ENCODE results near the gene NDUFS2. TPM values are rescaled to one million over a fixed set of nuclear protein-coding genes. Genes with fewer than 3 reads are reported as not detected.

Gene NDUFS2
- 100 to 1,000 TPM in 1 of 2 experiments, 10 to 100 TPM in 1; 98.3 to 103 TPM for total RNA-seq

GRCh38 chr1:161201836-161202712 lies at the start of gene NDUFS2:
Gene NDUFS2 (plus strand): TSS chr1:161202367. CDS start chr1:161202386, 19 bp downstream.
- Mint-ChIP-seq H3K27me3 (no peaks in the 10 kb centered on the region), H3K4me1 (ENCODE audit: low read depth) (peaks cover 59% of the 10 kb centered on the region), H3K36me3 (peaks cover 21% of the 10 kb centered on the region), H3K9me3 (no peaks in the 10 kb centered on the region), H3K4me3 (peak within 1 kb of the TSS; percentile 88), H3K27ac (peak within 1 kb of the TSS; percentile 87)
- intact Hi-C loops (cut with micrococcal nuclease), result loop anchor here (1.0 to 5.0 kb wide), 4 partner anchors 17 to 185 kb away; partner anchors contain the start of gene SDHC
- CTCF ChIA-PET, result interaction anchor here (0.7 to 7.6 kb wide), 14 partner anchors 9 to 181 kb away, joined by 3 to 103 read pairs (median 4); partner anchors contain the start of genes CFAP126, PPOX, SDHC and TOMM40L
- peak; percentile 97 for DNase-seq
- POLR2A ChIA-PET, result interaction anchor here (0.5 to 3.3 kb wide), 19 partner anchors 9 to 487 kb away, joined by 3 to 20 read pairs (median 3); partner anchors contain the start of genes DEDD, PPOX, TOMM40L and USF1

DNA sequence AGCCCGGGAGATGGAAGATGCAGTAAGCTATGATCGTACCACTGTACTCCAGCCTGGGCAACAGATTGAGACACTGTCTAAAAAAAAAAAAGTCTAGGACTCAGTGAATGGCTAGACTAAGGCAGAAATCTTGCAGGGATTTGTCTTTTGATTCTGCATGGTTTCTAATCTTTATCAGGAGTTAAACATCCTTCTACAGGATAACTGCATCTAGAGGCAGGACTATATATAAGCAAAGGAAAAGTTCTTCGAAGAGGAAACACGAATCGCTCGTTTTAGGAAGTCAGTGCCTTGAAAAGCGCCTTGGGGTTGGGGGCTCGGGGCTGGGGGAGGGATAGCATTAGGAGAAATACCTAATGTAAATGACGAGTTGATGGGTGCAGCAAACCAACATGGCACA lies 49.0 kb upstream of the NDUFS2 start:
- ChIA-PET CTCF (interaction anchor here (0.9 to 3.6 kb wide), 7 partner anchors 12 to 228 kb away, joined by 3 to 23 read pairs (median 4); partner anchors contain the start of genes B4GALT3, DEDD and PPOX), POLR2A (interaction anchor here (0.7 to 2.6 kb wide), 7 partner anchors 13 to 108 kb away, joined by 4 to 16 read pairs (median 5); partner anchors contain the start of genes B4GALT3, DEDD, PPOX and USF1)
- H3K9me3 Mint-ChIP-seq, result no peaks in the 10 kb centered on the region
- H3K27me3 Mint-ChIP-seq, result no peaks in the 10 kb centered on the region
- peaks cover 14% of the 10 kb centered on the region for H3K36me3 Mint-ChIP-seq
- H3K4me3 Mint-ChIP-seq, result peak overlapping the region; percentile 86
- peak overlapping the region; percentile 97 for H3K27ac Mint-ChIP-seq
- H3K4me1 Mint-ChIP-seq (ENCODE audit: low read depth), result peaks cover 13% of the 10 kb centered on the region
- intact Hi-C loops (cut with micrococcal nuclease), result loop anchor here (1.0 kb wide), 2 partner anchors 21 to 35 kb away; partner anchors contain the start of genes DEDD, NIT1 and PFDN2
- DNase-seq, result no peak

DNA sequence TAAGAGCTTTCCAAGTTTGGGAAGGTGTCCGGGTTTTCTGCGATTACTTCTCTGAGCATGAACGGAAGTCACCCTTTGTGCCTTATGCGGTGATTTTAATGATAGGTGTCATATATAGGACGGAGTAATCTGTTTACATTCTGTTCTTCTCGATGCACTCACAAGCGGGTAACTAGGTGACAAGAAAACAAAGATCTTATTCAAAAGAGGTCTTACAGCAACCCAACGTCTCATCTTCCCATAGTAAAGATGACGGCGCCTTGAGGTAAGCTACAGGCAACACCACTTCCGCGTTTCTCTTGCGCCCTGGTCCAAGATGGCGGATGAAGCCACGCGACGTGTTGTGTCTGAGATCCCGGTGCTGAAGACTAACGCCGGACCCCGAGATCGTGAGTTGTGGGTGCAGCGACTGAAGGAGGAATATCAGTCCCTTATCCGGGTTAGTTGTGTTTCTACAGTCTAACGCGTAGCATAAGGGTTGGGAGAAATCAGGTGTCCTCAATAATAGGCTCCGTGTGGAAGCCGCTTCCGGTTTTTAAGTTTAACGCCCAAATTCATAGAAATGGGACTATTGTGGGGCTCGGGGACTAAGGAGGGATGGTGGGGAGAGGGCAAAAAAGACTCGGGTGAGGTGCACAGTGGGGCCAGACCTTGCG lies 48.4 kb upstream of the NDUFS2 start, which contains the start of gene UFC1:
Gene UFC1, plus strand, starts transcription at position 297 of the 656 bp plus-strand sequence. Its CDS starts 20 bp downstream, at position 317.
- intact Hi-C loops (cut with micrococcal nuclease), result loop anchor here (1.0 kb wide), 2 partner anchors 22 to 36 kb away; partner anchors contain the start of genes DEDD, NIT1 and PFDN2

GRCh38 chr1:161157867-161158266 lies 44.3 kb upstream of the NDUFS2 start:
- H3K27ac Mint-ChIP-seq, result peak overlapping the region; percentile 47
- peaks cover 31% of the 10 kb centered on the region for H3K36me3 Mint-ChIP-seq
- no peaks in the 10 kb centered on the region for H3K9me3 Mint-ChIP-seq
- CTCF ChIA-PET, result interaction anchor here (0.6 to 1.9 kb wide), 7 partner anchors 11 to 446 kb away, joined by 3 to 4 read pairs (median 3); partner anchors contain the start of genes CD48 and TOMM40L
- no peak overlapping the region for H3K4me3 Mint-ChIP-seq
- no peak for DNase-seq
- peaks cover 52% of the 10 kb centered on the region for H3K4me1 Mint-ChIP-seq (ENCODE audit: low read depth)
- H3K27me3 Mint-ChIP-seq, result no peaks in the 10 kb centered on the region
- intact Hi-C loops (cut with micrococcal nuclease), result no loop called here
- POLR2A ChIA-PET, result interaction anchor here (0.6 to 3.8 kb wide), 4 partner anchors 8 to 142 kb away, joined by 3 to 25 read pairs (median 4); partner anchors contain the start of genes DEDD and PPOX

More for the DNA sequence above, 48.4 kb upstream of the NDUFS2 start, which contains the start of gene UFC1:
- POLR2A ChIA-PET, result interaction anchor here (0.7 to 2.6 kb wide), 7 partner anchors 13 to 108 kb away, joined by 4 to 16 read pairs (median 5); partner anchors contain the start of genes B4GALT3, DEDD, PPOX and USF1
- CTCF ChIA-PET, result interaction anchor here (0.9 to 3.6 kb wide), 7 partner anchors 12 to 228 kb away, joined by 3 to 23 read pairs (median 4); partner anchors contain the start of genes B4GALT3, DEDD and PPOX
- Mint-ChIP-seq H3K4me3 (peak within 1 kb of the TSS; percentile 86), H3K36me3 (peaks cover 18% of the 10 kb centered on the region), H3K9me3 (no peaks in the 10 kb centered on the region), H3K4me1 (ENCODE audit: low read depth) (peaks cover 19% of the 10 kb centered on the region), H3K27ac (peak within 1 kb of the TSS; percentile 97), H3K27me3 (no peaks in the 10 kb centered on the region)
- DNase-seq, result peak; percentile 88

GRCh38 chr1:161158316-161159010 lies 43.7 kb upstream of the NDUFS2 start:
- no peaks in the 10 kb centered on the region for H3K27me3 Mint-ChIP-seq
- H3K4me3 Mint-ChIP-seq, result peak overlapping the region; percentile 78
- no peak for DNase-seq
- H3K9me3 Mint-ChIP-seq, result no peaks in the 10 kb centered on the region
- POLR2A ChIA-PET, result interaction anchor here (0.9 to 1.3 kb wide), 3 partner anchors 26 to 41 kb away, joined by 3 to 4 read pairs (median 3); partner anchors contain the start of gene DEDD
- H3K36me3 Mint-ChIP-seq, result peaks cover 31% of the 10 kb centered on the region
- CTCF ChIA-PET, result interaction anchor here (0.6 to 1.9 kb wide), 4 partner anchors 11 to 447 kb away, joined by 3 to 4 read pairs (median 3); partner anchors contain the start of gene CD48
- peaks cover 55% of the 10 kb centered on the region for H3K4me1 Mint-ChIP-seq (ENCODE audit: low read depth)
- intact Hi-C loops (cut with micrococcal nuclease), result no loop called here
- H3K27ac Mint-ChIP-seq, result peak overlapping the region; percentile 81

DNA sequence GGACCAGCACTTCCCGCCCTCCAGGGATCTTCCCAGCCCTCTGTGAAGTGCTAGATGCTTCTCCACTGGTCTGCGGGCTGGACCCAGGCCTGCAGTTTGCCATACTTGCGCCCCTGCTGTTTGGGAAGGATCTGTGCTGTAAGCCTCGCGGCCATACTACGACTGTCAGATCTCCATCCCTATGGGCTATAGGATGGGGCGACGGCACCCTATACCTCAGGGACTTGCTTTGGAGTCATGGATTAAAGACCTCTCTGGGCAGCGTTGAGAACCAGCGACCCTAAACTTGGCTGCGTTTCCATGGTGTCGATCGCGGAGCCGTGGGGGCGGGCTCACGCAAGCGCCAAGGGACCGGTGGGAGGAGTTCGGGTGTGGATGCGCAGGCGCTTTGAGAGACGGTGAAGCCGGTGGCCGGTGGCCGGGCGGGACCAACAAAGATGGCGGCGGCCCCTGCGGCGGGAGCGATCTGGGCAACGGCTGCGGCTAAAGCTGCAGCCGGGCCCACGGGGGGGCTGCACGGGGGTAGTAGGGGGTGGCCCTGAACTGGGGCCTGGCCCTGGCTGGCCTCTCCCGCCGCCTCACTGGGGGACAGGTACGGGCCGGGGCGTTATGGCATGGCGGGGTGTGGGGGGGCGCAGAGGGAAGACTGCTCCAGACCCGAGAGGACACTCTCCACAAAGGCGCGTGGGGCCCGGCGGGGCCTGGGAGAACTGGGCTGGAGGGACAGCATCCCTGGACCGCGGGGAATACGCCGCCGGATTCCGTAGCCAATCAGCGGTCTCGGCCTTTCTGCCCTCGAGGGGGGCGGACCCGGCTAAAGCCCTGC lies 42.9 kb upstream of the NDUFS2 start, which contains the start of gene USP21:
Gene USP21, plus strand, starts transcription at position 414 of the 826 bp plus-strand sequence. CDS start 1,141 bp downstream, outside the sequence.
- Mint-ChIP-seq H3K27ac (peak within 1 kb of the TSS; percentile 81), H3K36me3 (peaks cover 34% of the 10 kb centered on the region), H3K27me3 (no peaks in the 10 kb centered on the region), H3K4me3 (peak within 1 kb of the TSS; percentile 78), H3K9me3 (no peaks in the 10 kb centered on the region), H3K4me1 (ENCODE audit: low read depth) (peaks cover 57% of the 10 kb centered on the region)
- POLR2A ChIA-PET, result interaction anchor here (0.9 kb wide), 1 partner anchor 42 kb away, joined by 3 read pairs; no protein-coding TSS in a partner anchor
- intact Hi-C loops (cut with micrococcal nuclease), result no loop called here
- peak; percentile 95 for DNase-seq
- CTCF ChIA-PET, result interaction anchor here (0.8 to 1.9 kb wide), 3 partner anchors 12 to 62 kb away, joined by 3 to 4 read pairs (median 3); no protein-coding TSS in a partner anchor

GRCh38 chr1:161159913-161160243 lies 42.3 kb upstream of the NDUFS2 start:
- Mint-ChIP-seq H3K27ac (peak overlapping the region; percentile 81), H3K27me3 (no peaks in the 10 kb centered on the region), H3K36me3 (peaks cover 34% of the 10 kb centered on the region), H3K4me3 (peak overlapping the region; percentile 78), H3K4me1 (ENCODE audit: low read depth) (peaks cover 55% of the 10 kb centered on the region), H3K9me3 (no peaks in the 10 kb centered on the region)
- intact Hi-C loops (cut with micrococcal nuclease), result no loop called here
- POLR2A ChIA-PET, result no interaction called here
- CTCF ChIA-PET, result no interaction called here
- no peak for DNase-seq

DNA sequence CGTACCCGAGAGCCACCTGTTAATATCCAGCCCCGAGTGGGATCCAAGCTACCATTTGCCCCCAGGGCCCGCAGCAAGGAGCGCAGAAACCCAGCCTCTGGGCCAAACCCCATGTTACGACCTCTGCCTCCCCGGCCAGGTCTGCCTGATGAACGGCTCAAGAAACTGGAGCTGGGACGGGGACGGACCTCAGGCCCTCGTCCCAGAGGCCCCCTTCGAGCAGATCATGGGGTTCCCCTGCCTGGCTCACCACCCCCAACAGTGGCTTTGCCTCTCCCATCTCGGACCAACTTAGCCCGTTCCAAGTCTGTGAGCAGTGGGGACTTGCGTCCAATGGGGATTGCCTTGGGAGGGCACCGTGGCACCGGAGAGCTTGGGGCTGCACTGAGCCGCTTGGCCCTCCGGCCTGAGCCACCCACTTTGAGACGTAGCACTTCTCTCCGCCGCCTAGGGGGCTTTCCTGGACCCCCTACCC lies 41.5 kb upstream of the NDUFS2 start:
- ChIA-PET POLR2A (interaction anchor here (1.6 kb wide), 1 partner anchor 16 kb away, joined by 5 read pairs; no protein-coding TSS in a partner anchor), CTCF (no interaction called here)
- H3K36me3 Mint-ChIP-seq, result peaks cover 34% of the 10 kb centered on the region
- DNase-seq, result no peak
- peaks cover 54% of the 10 kb centered on the region for H3K4me1 Mint-ChIP-seq (ENCODE audit: low read depth)
- H3K4me3 Mint-ChIP-seq, result peak overlapping the region; percentile 78
- intact Hi-C loops (cut with micrococcal nuclease), result no loop called here
- H3K27me3 Mint-ChIP-seq, result no peaks in the 10 kb centered on the region
- H3K9me3 Mint-ChIP-seq, result no peaks in the 10 kb centered on the region
- H3K27ac Mint-ChIP-seq, result no peak overlapping the region

GRCh38 chr1:161161652-161162051 lies 40.5 kb upstream of the NDUFS2 start:
- H3K36me3 Mint-ChIP-seq, result peaks cover 34% of the 10 kb centered on the region
- DNase-seq, result no peak
- CTCF ChIA-PET, result no interaction called here
- H3K9me3 Mint-ChIP-seq, result no peaks in the 10 kb centered on the region
- H3K4me1 Mint-ChIP-seq (ENCODE audit: low read depth), result peaks cover 57% of the 10 kb centered on the region
- H3K27ac Mint-ChIP-seq, result no peak overlapping the region
- intact Hi-C loops (cut with micrococcal nuclease), result no loop called here
- POLR2A ChIA-PET, result interaction anchor here (1.0 to 1.6 kb wide), 2 partner anchors 9 to 15 kb away, joined by 4 to 5 read pairs; no protein-coding TSS in a partner anchor
- no peak overlapping the region for H3K4me3 Mint-ChIP-seq
- H3K27me3 Mint-ChIP-seq, result no peaks in the 10 kb centered on the region

GRCh38 chr1:161162052-161162451 lies 40.1 kb upstream of the NDUFS2 start:
- peaks cover 31% of the 10 kb centered on the region for H3K36me3 Mint-ChIP-seq
- peaks cover 59% of the 10 kb centered on the region for H3K4me1 Mint-ChIP-seq (ENCODE audit: low read depth)
- H3K4me3 Mint-ChIP-seq, result no peak overlapping the region

More at GRCh38 chr1:161162052-161162451, 40.1 kb upstream of the NDUFS2 start:
- CTCF ChIA-PET, result interaction anchor here (1.4 kb wide), 1 partner anchor 15 kb away, joined by 3 read pairs; the partner anchor contains the start of gene B4GALT3
- POLR2A ChIA-PET, result interaction anchor here (1.0 to 1.6 kb wide), 2 partner anchors 9 to 14 kb away, joined by 4 to 5 read pairs; no protein-coding TSS in a partner anchor
- Mint-ChIP-seq H3K27me3 (no peaks in the 10 kb centered on the region), H3K9me3 (no peaks in the 10 kb centered on the region), H3K27ac (no peak overlapping the region)
- intact Hi-C loops (cut with micrococcal nuclease), result no loop called here
- DNase-seq, result no peak
